Activated CD4-positive, alpha-beta T cell treated with anti-CD3 and anti-CD28 coated beads, Interleukin-2, amount 50 U/mL, for 48 hours (primary cell): ENCODE data around the gene SEMA4D.

Source experiments
- DNase-seq, 2 experiments: peaks; one replicate each; pipeline ENCODE4 v3.0.0-alpha.2; 2020

SEMA4D gene

DNA sequence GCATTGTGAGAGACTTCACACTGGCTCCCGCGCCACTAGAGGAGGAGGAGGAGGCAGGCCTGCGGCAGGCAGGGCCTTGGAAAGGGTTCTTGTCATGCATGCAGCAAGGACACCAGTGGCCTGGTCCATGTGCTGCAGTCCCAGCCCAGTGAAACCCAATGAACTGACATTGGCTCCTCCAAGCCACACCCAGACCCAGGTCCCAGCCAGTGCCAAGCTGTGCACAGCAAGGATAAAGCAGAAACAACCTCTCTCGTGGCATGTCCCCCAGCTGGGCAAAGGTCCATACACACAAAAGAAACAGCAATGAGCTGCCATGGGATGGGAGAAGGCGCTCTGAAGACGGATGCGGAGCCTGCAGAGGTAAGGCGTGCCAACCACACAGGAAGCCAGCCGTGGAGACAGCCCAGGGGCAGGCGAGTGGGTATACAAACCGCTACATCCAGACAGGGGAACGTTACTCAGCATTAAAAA, 89.2 kb downstream of the SEMA4D start:
- DNase-seq = peak; percentile 60 to 70

DNA sequence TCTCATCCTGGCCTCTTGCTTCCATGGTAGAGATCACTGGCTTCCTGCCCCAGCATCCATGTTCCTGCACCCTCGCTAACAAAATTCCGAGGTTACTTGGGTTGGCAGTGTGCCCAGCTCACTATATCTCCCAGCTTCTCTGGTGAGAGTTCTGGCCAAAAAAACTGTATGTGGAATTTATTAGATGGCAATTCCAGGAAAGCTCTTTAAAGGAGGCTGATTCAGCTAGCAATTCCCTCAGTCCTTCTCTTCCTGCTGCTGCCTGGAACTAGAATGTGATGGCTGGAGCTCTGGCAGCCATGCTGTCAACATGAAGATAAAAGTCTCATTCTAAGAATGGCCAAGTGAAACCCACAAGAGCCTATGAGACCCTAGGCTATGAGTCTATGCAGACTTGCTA, 90.8 kb downstream of the SEMA4D start:
- DNase-seq = no peak

DNA sequence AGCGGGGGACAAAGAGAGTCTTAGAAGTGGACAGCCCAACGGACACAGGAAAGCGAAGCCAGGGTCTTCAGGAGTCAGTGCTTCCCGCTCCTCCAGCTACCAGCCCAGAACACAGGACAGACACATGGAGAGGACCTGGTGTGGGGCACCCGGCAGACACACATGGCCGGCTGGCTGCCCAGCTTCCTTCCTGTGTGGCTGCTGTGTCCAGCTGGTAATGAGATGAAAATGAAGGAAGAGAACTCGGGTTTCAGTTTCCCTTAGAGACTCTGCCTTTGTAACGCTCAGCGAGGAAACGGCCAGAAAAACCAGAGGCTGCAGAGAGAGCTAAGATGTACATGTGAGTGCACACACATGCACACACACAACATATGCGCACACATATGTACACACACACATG, 92.1 kb downstream of the SEMA4D start:
- DNase-seq = no peak

DNA sequence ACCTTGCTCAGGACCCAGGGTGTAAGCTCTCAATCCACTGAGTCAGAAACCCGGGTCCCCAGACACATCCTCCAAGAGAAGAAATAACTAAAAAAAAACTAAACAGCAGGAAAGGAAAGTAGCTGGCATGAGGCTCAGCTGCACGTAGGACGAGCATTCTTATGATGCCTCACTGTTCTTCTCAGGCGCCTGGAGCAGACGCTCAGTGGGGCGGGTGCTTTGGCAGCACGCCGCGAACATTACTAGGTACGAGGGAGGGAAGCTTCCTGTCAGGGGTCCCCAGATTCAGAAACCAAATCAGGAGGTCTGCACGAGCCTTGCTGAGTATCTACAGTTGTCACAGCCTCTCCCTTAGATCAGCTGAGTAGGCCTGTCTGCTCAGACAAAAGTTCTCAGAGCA, 93.8 kb downstream of the SEMA4D start:
- DNase-seq = no peak

DNA sequence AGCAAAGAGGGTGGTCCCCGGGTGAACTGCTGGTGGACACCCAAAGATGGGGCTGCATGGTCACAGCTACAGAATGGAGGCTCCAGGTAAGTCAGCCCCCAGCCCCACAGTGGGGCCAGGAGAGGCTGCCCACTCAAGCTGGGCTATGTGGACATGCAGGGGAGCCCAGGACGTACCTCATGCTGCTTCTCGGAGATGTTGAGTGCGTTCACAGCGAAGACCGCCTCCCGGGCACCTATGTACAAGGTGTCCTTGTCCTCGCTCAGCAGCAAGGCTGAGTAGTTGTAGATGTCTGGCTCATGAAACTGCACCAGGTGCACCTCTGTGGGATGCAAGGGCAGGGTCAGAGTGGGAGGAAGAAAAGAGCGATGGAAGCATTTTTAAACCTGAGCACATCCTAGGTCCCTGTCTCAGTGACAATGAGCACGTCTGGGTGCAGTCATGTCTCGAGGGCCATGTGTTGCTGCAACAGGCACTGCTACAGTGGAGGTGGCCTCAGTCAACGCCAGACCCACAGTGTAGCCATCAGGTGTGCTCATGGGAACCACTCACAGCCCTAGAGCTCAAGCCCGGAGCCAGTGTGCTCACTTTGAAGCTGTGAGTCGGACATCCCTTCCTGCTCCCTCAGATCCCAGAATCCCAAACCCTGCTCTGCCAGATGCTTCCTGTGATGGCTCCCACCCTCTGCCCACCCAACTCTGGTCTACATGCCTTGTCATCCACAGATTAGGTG, 95.1 kb downstream of the SEMA4D start:
- no peak for DNase-seq

DNA sequence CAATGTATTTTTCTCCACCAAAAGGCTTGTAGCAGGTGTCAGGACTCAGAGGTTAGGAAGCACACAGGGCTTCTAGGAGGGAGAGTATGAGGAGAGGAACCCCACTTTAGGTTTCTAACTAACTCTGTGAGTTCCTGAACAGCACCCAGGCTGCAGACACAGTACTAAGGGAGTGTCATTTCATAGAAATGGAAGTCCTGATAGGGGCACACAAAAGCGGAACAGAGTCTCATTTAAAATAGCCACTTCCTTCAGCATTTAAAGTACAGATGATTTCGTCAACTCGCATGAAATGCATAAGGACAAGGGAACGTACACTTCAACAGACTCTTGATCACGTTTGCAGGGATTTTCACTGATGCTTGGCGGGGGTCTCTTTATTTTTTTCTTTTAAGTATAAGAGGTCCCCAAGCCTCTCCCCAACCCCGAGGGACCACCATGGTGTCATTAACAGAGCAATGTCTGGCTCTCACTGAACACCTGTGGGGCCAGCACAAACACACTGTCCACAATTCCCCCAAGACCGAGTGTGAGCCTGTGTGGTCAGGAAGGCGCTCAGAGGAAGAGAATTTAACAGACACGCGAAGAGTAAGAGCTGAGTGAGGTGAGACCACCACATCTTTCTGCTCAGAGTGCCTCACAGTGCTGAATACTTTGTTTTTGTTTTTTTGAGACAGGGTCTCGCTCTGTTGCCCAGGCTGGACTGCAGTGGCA, 97.4 kb downstream of the SEMA4D start:
- no peak for DNase-seq

DNA sequence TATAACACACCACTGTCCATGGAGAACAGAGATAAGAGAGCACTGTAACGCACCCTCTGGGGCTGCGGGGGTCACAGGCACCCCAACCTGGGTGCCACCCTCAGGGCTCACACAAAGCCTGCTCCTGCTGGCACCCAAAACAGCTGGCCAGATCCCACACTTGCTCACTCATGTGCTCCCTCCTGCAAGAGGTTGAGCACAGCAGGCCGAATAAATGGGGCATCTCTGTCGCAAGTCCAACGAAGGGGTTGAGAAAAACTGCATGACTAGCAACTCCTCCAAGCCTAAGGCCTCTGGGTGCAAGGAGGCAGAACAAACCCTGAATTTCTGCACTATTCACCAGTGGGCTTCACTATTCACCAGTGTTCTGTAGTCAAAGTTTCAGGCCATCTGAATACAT, 99.3 kb downstream of the SEMA4D start:
- no peak for DNase-seq

DNA sequence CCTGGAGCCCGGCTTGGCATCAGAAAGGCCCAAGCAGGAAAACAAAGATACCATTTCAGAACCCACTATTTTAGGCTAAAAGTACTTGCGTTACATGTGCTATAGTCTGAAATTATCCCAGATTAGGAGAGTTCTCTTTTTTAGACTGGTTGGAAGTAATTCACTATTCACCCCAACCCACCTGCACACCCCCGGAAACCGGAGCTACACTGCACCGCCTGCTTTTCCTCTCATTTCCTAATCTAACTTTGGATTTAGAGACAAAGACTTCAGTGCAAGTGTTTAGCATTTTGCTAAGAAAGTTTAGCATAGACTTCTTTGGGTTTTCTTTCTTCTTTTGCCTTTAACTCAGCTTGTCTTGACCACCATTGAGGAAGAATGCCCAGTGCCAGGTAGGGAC, 100.4 kb downstream of the SEMA4D start:
- no peak for DNase-seq

DNA sequence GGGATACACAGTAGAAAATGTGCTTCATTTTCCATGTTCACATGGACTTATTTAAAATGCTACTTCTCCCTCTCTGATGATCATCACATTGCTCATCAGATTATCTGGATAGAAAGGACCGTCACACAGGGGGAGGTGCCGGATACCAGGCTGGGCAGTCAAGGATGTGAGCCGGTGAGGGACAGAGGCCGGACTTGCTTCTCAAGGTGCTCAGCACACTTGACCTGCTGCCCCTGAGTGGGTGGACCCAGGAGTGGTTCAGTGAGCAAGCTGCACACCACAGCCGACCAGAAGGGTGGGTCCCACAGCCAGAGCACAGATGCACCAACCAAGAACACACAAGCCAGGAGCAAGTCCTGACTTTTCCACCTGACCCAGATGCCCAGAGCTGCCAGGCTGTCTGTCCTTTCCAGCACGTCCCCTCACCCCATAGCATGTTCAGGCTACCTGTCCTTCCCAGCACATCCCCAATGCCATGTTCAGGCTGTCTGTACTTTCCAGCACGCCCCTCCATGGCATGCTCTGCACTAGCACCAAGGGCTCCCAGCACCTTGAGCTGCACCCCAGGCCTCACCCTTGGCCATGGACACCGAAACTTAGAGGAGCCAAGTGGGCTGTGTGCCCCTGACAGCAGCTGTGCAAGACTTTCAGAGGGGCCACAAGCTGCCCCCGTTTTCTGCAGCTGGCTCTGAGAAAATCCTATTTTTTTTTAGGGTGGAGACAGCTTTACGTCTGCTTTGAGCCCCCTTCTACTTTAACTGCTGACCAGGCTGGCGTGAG, 101.8 kb downstream of the SEMA4D start:
- DNase-seq = no peak

DNA sequence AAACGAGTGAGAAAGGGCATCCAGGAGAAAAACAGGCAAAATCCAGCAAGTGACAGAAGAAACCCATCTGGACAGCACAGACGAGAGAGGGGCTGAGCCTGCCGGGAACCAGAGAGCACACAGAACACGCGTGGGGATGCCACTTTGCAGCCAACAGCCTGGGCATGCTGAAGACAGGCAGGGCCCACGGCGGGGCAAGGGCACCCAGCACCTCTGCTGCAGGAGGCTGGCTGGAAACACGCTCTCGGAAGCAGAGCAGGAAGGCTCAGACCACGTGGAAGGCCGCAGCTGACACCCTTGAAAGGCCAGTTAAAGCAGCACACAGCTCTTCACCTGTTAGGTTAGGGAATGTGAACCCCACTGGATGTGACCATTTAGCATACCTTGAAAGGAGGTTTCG, 103.5 kb downstream of the SEMA4D start:
- DNase-seq = no peak

DNA sequence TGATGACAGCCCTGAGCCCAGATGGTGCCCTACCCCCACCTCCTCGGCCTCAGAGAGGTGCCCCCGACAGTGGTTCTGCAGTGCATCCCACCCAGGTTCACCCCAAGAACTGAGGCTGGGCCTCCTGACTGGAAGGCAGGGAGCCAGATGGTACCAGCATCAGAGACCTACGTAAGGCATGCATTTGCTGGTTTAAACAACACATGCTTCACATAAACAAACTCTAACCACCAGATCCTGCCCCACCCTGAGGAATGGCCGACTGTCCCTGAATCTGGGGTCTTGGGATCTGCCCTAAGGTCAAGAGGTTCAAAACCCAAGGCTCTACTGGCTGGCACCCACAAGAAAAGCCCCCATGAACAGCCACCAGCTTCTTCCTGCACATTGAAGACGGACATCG, 106.3 kb downstream of the SEMA4D start:
- no peak for DNase-seq

DNA sequence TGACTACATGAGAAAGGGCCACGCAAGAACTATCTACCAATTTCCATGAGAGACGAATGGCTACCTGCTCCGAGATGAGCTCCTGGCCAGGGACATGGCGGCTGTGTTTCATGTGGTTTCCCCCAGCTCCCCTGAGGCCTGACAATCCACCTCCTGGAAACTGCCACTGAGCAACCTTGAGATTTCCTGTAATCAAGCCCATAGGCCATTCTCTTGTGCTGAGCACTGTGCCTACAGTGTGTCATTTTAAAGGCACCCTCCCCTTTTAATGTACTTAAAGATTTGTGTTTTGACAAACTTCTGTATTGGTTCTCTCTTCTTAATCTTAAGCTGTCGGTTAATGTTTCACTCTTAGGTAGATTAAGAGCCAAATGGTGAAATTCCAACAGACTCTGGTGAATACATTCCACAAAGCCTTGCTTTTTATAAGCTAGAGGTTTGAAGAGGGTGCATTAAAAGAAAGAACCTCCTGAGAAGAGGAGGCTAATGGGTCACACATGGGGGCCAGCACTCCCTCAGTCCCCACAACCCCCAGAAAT, 107.3 kb downstream of the SEMA4D start:
- DNase-seq = no peak

DNA sequence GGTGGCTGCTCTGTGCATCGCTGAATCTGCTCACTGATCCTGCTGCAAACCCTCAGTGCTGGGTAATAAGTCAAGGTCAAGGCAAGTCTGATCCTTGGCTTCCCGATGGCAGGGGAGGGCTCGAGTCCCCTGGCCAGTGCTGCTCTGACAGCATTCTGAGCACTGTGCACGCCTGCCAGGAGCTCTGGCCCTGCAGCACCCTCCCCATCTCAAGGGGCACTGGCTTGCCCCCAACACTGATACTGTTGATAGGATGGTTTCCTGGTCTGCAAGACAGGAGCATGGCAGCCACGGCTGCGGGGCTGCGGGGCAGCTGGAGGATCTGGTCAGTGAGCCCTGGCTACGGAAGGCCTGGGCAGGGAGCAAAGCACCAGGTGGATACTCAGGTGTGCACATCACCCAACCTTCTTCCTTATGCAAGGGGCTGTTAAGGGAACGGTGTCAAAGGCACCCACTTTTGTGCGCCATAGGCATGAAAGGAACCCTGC, 107.8 kb downstream of the SEMA4D start:
- DNase-seq = no peak

DNA sequence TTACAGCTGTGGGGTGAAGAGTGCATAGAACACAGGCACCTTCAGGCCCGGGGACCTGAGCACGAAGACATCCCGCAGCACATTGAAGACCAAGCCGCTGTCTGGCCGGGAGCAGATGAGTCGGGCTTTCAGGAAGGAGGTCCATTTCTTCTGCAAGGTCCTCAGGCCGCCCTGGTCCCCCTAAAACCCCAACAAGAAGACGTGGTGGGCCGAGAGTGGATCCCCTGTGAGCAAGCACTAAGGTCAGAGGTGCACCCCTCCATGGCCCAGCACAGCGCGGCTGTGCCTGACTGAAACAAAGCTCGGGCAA, 109.1 kb downstream of the SEMA4D start:
- DNase-seq = no peak

DNA sequence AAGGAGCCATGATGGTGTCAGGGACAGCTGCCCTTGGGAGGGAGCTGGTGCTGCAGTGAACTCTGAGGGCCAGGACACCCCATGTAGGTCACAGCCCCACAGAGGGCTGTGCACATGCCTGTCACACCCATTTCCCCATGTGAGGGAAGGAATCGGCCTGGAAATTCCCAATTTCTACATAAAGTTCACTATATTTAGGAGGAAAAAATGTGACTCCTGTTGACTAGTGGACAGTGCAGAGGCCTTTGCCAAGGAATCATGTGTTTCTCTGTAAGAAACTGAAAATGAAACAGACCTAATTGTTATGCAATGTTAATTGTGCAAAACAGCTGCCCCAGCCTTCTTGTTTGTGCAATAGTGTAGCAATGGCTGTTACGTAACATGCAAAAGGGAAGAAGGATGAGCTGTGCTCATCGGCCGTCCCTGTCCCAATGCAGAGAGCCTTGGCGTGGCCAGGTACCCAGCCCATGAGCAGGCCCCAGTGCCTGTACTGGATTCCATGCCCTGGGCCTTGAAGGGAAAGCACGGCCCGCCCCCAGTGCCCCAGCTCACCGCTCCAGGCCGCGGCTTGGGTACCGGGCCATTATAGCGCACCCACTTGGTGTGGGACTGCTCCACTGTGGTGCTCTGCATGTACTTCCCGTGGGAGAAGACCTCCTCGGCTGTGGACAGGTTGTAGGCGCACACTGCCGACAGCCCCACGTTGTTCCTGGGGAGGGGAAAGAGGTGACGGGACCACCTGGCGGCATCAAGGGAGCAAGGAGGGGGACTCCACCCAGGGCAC, 109.6 kb downstream of the SEMA4D start:
- DNase-seq = no peak

DNA sequence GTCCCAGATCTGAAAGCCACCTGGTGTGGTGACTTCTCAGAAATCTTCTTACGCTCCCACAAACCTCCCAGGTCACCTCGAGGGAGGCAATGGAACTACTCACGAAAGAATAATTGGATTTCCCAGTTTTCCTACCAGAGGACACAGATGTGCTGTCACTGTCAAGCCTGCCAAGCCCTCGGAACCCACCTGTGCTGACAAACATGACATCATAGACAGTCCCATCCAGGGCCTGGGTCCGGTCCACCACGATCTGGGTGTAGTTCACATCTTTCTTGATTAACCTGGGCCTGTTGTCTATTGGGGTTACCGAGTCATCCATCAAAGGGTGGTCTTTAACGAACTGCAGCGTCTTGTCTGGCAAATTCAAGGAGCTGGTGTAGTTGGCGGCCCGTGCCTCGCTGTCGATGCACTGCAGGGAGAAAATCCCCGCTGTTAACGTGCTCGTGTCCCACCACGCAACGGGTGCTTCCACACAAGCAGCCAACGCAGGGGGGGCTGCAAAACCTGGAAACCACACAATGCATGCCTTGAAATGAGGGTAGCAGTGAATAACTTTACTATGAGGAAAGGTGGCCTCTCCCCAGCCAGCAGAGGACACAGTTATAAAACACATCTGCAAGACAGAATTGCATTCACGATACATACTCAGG, 110.6 kb downstream of the SEMA4D start:
- no peak for DNase-seq

DNA sequence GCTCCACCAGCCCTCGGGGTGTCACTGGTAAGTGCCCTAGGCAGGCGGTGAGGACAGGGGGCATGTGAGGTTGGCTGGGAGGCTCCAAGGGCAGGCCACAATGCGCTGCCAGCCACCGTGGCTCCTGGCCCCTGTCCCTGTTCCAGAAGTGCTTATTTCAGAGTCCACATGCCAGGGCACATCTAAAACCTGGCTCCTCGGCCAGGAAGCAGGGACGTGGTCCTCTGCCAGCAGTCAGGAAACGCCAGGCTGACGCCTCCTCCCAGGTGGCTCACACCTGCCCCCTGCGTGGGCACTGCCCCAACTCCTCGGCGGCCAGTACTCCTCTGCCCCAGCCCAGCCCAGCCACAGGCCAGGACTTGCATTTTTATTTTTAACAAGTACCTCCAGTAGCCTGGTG, 111.1 kb downstream of the SEMA4D start:
- no peak for DNase-seq

DNA sequence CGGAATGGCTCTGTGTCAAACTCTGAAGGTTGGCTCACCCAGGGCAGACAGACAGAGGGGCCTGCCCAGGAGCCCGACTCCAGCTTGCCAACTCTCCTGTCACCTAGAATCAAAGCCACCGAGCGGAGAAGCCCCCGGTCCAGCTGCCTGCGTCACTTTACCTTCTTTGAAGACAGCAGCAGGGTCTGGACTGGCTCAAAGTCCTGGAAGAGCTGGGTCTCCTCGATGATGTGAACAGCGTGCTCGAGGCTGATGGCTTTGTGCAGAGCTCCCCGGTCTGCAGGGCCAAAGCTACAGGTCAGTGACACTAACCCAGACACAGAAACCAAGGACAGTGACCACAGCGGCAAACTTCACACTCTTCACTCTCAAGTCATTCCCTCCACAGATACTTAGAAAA, 111.7 kb downstream of the SEMA4D start:
- no peak for DNase-seq

DNA sequence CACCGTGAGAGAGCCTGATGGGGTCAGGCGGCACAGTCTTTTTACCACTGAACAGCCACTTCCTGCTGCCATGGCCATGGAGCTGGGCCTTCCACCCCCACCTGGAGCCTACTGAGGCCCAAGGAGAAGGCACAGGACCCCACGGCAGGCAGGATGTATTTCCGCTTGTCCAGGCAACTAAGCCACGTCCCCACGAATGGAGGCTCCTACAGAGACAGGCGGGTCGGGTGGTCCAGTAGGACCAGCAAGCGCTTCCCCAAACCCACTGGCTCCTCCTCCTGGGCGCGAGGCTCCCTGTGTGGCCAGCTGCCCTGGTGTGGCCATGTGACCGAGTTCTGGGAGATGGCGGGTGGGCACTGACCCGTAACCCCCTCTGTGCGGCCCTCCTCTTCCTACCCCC, 113.1 kb downstream of the SEMA4D start:
- DNase-seq = no peak

DNA sequence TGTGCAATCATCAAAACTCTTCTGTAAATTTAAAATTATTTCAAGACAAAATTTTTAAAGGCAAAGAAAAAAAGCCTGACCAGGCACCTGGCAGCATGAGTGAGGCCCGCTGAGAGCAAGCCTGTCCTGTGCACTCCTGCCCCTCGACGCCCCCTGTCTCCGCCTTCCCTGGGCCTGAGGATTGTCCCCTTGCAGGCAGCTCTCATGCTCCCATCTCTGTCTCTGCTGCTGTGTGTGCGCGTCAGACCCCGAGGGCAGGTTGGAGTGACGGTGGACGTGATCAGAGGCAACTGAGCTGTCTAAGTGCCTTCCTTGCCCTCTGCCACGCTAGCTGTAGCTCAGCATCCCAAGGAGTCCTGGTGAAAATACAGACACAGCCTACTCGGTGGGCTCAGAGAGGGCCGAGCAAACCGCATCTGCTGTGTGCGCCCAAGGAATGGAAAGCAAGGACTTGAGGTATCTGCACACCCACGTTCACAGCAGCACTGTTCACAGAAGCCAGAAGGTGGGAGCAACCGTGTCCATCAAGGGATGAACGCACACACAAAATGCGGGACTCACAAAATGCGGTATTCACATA, 114.1 kb downstream of the SEMA4D start:
- DNase-seq = no peak

DNA sequence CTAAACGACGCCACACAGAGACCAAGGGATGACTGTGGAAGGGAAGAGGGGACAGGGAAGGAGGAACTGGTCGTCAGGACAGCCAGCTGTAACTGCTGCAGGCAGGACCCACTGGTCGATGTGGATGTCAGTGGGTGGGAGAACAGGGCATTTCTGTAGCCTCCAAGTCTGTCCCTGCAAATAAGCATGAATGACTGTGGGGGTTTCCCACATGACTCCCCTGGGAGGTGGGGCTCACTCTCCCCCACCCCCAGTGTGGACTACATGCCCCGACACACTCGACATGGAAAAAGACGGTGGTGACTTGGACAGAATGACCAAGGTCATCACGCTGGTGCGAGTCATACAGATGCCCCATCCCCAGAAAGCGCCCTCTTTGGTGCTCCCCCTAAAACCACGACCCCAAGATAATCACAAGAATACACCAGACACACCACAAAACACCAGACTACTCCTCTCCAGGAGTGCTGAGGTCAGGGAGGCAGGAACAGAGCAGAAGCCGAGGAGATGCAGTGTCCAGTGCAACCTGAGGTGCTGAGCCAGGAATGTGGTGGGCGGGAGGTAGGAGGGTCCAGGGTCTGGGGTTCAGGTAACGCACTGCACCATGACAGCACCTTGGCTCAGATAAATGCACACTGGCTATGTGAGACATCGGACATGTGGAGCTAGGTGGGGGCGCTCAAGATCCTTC, 114.7 kb downstream of the SEMA4D start:
- DNase-seq = no peak
